Measurements from ENCODE around the gene MRPL27.

MRPL27 gene

GRCh38 chr17:50386510-50386909 lies 13.5 kb upstream of the MRPL27 start:
- no peak for DNase-seq

- no peak for DNase-seq
Observed at GRCh38 chr17:50382931-50383330, 9.9 kb upstream of the MRPL27 start.

- no peak for DNase-seq
Observed at GRCh38 chr17:50381920-50382319, 8.9 kb upstream of the MRPL27 start.

GRCh38 chr17:50381260-50381815 lies 8.4 kb upstream of the MRPL27 start:
- DNase-seq, result no peak

- DNase-seq, result no peak
Observed at GRCh38 chr17:50380369-50381259, 7.6 kb upstream of the MRPL27 start.

- DNase-seq, result no peak
Observed at GRCh38 chr17:50379351-50380132, 6.6 kb upstream of the MRPL27 start.

GRCh38 chr17:50375858-50376538 lies 3.0 kb upstream of the MRPL27 start:
- no peak for DNase-seq

- DNase-seq, result no peak
Observed at GRCh38 chr17:50373705-50374104, 721 bp upstream of the MRPL27 start.

GRCh38 chr17:50372222-50372757 lies 694 bp downstream of the MRPL27 start:
- no peak for DNase-seq

GRCh38 chr17:50371526-50371925 lies 1.5 kb downstream of the MRPL27 start:
- no peak for DNase-seq

- DNase-seq, result no peak
Observed at GRCh38 chr17:50370052-50370451, 2.9 kb downstream of the MRPL27 start.

GRCh38 chr17:50367401-50367800 lies 5.6 kb downstream of the MRPL27 start:
- DNase-seq, result no peak

- no peak for DNase-seq
Observed at GRCh38 chr17:50365649-50366393, 7.2 kb downstream of the MRPL27 start.

- no peak for DNase-seq
Observed at GRCh38 chr17:50365165-50365564, 7.8 kb downstream of the MRPL27 start.

GRCh38 chr17:50364715-50365114 lies 8.3 kb downstream of the MRPL27 start:
- DNase-seq, result no peak

- DNase-seq, result peak in 2 of 56 donors; percentile 34 to 45
Observed at GRCh38 chr17:50364061-50364458, 8.9 kb downstream of the MRPL27 start.

GRCh38 chr17:50363217-50364060 lies 9.5 kb downstream of the MRPL27 start:
- DNase-seq, result peak in 51 of 56 donors; percentile 15 to 89 (median 63)

GRCh38 chr17:50362661-50363060 lies 10.3 kb downstream of the MRPL27 start:
- DNase-seq, result no peak

Data from nucleus accumbens (tissue), 56 donors.